Measurements from ENCODE around the gene PHRF1. TPM values are rescaled to one million over a fixed set of nuclear protein-coding genes. Genes with fewer than 3 reads are reported as not detected.

Gene PHRF1
- total RNA-seq, 2 experiments from 2014 or later, result 43.1 to 44.5 TPM

DNA sequence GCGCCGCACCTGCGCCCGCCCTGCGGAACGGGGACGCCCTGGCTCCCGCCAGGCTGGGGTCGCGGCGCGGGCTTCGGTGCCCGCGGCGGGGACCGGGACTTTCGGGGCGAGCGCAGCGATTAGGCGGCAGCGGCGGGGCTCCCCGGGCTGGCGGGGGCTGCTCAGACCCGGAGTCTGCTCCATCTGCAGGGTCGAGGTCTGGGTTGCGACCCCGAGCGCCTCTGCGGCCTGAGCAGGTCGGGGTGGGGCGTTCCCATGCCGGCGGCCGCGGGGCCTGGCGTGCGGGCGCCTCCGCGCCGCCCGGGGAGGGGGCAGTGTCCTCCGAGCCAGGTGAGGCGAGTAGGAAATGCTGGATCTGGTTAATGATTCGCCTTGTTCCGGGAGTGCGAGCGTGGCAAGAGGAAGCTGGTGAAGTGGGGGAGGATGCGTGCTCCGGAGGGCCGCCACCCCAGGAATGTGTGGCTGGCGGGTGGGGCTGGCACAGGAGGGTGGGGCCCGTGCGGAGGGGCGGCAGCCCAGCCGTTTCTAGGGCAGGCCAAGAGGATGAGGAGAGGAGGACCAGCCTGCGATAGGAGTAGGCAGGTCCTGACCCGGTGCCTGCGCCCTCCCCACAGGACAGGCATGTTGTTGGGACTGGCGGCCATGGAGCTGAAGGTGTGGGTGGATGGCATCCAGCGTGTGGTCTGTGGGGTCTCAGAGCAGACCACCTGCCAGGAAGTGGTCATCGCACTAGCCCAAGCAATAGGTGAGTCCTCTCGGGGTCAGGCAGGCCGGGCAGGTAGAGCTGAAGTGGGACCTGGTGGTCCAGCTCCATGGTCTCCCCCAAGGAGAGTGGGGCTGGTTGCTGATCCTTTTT, 14.9 kb upstream of the PHRF1 start:
- Mint-ChIP-seq H3K36me3 (ENCODE audit: low read depth) (peaks cover 8% of the 10 kb centered on the region), H3K4me3 (peak overlapping the region; percentile 89), H3K9me3 (no peaks in the 10 kb centered on the region), H3K27me3 (peaks cover 2% of the 10 kb centered on the region), H3K27ac (peak overlapping the region; percentile 30), H3K4me1 (ENCODE audit: low read depth) (peaks cover 11% of the 10 kb centered on the region)
- CTCF ChIA-PET, result interaction anchor here (1.3 to 1.4 kb wide), 2 partner anchors 42 to 134 kb away, joined by 3 read pairs; partner anchors contain the start of gene TMEM80
- POLR2A ChIA-PET, result interaction anchor here (1.2 to 2.0 kb wide), 4 partner anchors 14 to 25 kb away, joined by 3 to 8 read pairs (median 4); partner anchors contain the start of genes LRRC56 and PHRF1
- DNase-seq (no peak), ATAC-seq (peak; percentile 29)
- TF ChIP-seq, protein P1, sequence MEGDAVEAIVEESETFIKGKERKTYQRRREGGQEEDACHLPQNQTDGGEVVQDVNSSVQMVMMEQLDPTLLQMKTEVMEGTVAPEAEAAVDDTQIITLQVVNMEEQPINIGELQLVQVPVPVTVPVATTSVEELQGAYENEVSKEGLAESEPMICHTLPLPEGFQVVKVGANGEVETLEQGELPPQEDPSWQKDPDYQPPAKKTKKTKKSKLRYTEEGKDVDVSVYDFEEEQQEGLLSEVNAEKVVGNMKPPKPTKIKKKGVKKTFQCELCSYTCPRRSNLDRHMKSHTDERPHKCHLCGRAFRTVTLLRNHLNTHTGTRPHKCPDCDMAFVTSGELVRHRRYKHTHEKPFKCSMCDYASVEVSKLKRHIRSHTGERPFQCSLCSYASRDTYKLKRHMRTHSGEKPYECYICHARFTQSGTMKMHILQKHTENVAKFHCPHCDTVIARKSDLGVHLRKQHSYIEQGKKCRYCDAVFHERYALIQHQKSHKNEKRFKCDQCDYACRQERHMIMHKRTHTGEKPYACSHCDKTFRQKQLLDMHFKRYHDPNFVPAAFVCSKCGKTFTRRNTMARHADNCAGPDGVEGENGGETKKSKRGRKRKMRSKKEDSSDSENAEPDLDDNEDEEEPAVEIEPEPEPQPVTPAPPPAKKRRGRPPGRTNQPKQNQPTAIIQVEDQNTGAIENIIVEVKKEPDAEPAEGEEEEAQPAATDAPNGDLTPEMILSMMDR (IDR thresholded peaks at IDR 0.05), result no peak
- intact Hi-C loops (cut with micrococcal nuclease), result no loop called here

DNA sequence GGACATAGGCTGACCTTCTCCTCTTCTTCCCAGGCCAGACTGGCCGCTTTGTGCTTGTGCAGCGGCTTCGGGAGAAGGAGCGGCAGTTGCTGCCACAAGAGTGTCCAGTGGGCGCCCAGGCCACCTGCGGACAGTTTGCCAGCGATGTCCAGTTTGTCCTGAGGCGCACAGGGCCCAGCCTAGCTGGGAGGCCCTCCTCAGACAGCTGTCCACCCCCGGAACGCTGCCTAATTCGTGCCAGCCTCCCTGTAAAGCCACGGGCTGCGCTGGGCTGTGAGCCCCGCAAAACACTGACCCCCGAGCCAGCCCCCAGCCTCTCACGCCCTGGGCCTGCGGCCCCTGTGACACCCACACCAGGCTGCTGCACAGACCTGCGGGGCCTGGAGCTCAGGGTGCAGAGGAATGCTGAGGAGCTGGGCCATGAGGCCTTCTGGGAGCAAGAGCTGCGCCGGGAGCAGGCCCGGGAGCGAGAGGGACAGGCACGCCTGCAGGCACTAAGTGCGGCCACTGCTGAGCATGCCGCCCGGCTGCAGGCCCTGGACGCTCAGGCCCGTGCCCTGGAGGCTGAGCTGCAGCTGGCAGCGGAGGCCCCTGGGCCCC, 14.1 kb upstream of the PHRF1 start:
- Mint-ChIP-seq H3K27me3 (no peaks in the 10 kb centered on the region), H3K4me3 (peak overlapping the region; percentile 89), H3K4me1 (ENCODE audit: low read depth) (peaks cover 9% of the 10 kb centered on the region), H3K36me3 (ENCODE audit: low read depth) (peaks cover 16% of the 10 kb centered on the region), H3K9me3 (no peaks in the 10 kb centered on the region), H3K27ac (no peak overlapping the region)
- ChIA-PET CTCF (interaction anchor here (1.3 to 1.4 kb wide), 2 partner anchors 43 to 134 kb away, joined by 3 read pairs; partner anchors contain the start of gene TMEM80), POLR2A (interaction anchor here (1.2 to 2.0 kb wide), 4 partner anchors 14 to 26 kb away, joined by 3 to 8 read pairs (median 4); partner anchors contain the start of genes LRRC56 and PHRF1)
- TF ChIP-seq, protein P1 (IDR thresholded peaks at IDR 0.05), result no peak
- ATAC-seq (no peak), DNase-seq (no peak)
- intact Hi-C loops (cut with micrococcal nuclease), result no loop called here

- ChIA-PET CTCF (interaction anchor here (2.9 kb wide), 1 partner anchor 8 kb away, joined by 14 read pairs; no protein-coding TSS in a partner anchor), POLR2A (interaction anchor here (0.6 to 2.0 kb wide), 3 partner anchors 9 to 53 kb away, joined by 3 to 8 read pairs (median 3); partner anchors contain the start of genes IRF7 and PHRF1)
- Mint-ChIP-seq H3K4me3 (no peak overlapping the region), H3K36me3 (ENCODE audit: low read depth) (peaks cover 23% of the 10 kb centered on the region), H3K9me3 (no peaks in the 10 kb centered on the region), H3K4me1 (ENCODE audit: low read depth) (peaks cover 9% of the 10 kb centered on the region), H3K27ac (no peak overlapping the region), H3K27me3 (no peaks in the 10 kb centered on the region)
- intact Hi-C loops (cut with micrococcal nuclease), result no loop called here
- TF ChIP-seq, protein P1 (IDR thresholded peaks at IDR 0.05), result no peak
- ATAC-seq, result no peak
- no peak for DNase-seq
Measured at GRCh38 chr11:563066-563811, 13.0 kb upstream of the PHRF1 start.

DNA sequence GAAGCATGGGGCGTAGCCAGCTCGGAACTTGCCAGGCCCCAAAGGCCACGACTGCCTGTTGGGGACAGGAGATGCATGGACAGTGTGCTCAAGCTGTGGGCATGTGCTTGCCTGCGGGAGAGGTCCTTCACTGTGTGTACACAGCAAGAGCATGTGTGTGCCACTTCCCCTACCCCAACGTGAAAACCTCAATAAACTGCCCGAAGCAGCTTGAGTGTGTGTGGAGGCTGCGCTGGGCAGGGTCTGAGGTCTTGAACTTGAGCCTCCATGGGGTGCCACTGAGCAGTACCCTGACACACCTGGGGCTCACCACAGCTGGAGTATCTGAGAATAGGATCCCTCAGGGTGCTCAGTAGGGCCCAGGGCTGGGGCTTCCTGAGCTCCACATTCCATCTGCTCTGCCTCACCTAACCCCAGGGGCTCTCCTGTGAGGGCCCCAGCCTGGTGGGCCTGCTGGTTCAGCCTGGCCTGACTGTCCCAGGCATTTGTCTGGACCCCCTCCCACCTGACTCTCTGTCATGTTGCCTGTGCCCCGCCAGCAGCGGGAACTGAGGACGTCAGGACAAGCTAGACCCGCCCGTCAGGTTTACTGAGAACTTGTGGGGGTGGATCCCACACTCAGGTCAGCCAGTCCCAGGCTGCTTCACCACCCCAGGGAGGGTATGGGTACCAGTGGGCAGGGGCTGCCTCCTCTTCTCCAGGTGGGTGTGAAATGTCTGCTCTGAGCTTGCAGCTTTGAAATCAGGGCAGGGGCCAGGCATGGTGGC, 12.3 kb upstream of the PHRF1 start:
- CTCF ChIA-PET, result interaction anchor here (1.2 to 2.9 kb wide), 3 partner anchors 9 to 165 kb away, joined by 3 to 14 read pairs (median 3); no protein-coding TSS in a partner anchor
- TF ChIP-seq, protein P1 (IDR thresholded peaks at IDR 0.05), result no peak
- H3K9me3 Mint-ChIP-seq, result no peaks in the 10 kb centered on the region

More for the DNA sequence above, 12.3 kb upstream of the PHRF1 start:
- intact Hi-C loops (cut with micrococcal nuclease), result no loop called here
- H3K36me3 Mint-ChIP-seq (ENCODE audit: low read depth), result peaks cover 23% of the 10 kb centered on the region
- no peaks in the 10 kb centered on the region for H3K27me3 Mint-ChIP-seq
- ATAC-seq (no peak), DNase-seq (no peak)
- H3K4me3 Mint-ChIP-seq, result no peak overlapping the region
- POLR2A ChIA-PET, result interaction anchor here (0.6 to 1.2 kb wide), 3 partner anchors 8 to 52 kb away, joined by 3 read pairs; partner anchors contain the start of gene IRF7
- H3K27ac Mint-ChIP-seq, result no peak overlapping the region
- H3K4me1 Mint-ChIP-seq (ENCODE audit: low read depth), result peaks cover 9% of the 10 kb centered on the region
